Endothelial cell (in vitro differentiated cells): ENCODE results near the gene CCNA2. TPM values are rescaled to one million over a fixed set of nuclear protein-coding genes. Genes with fewer than 3 reads are reported as not detected.
A peak's percentile ranks its signal among the peaks of the same experiment; 100 is the strongest.

Experiments used
- DNase-seq: peaks from one replicate; pipeline ENCODE4 v3.0.0; 2021; ENCODE audit warnings: low spot score
- H3K27ac Mint-ChIP-seq: one replicate; pipeline ENCODE4 v1.8.0; 2021; ENCODE audit warnings: mixed read lengths, inconsistent platforms; ENCODE audit not compliant: unreplicated experiment
- H3K27me3 Mint-ChIP-seq: one replicate; pipeline ENCODE4 v1.8.0; 2021; ENCODE audit warnings: mild to moderate bottlenecking, moderate library complexity, mixed read lengths, inconsistent platforms; ENCODE audit not compliant: unreplicated experiment
- H3K36me3 Mint-ChIP-seq: one replicate; pipeline ENCODE4 v1.8.0; 2021; ENCODE audit warnings: mild to moderate bottlenecking, low read depth, mixed read lengths, inconsistent platforms; ENCODE audit not compliant: unreplicated experiment
- H3K4me1 Mint-ChIP-seq: one replicate; pipeline ENCODE4 v1.8.0; 2021; ENCODE audit warnings: mild to moderate bottlenecking, mixed read lengths, inconsistent platforms; ENCODE audit not compliant: unreplicated experiment
- H3K4me3 Mint-ChIP-seq: one replicate; pipeline ENCODE4 v1.8.0; 2021; ENCODE audit warnings: mild to moderate bottlenecking, mixed read lengths, inconsistent platforms; ENCODE audit not compliant: unreplicated experiment
- H3K9me3 Mint-ChIP-seq: one replicate; pipeline ENCODE4 v1.8.0; 2021; ENCODE audit warnings: mixed read lengths, inconsistent platforms; ENCODE audit not compliant: unreplicated experiment
- long read RNA-seq: library from polyadenylated mRNA; unstranded; transcript quantifications from one replicate; pipeline ENCODE4 v2.0.0, GENCODE V29; 2020; ENCODE audit not compliant: unreplicated experiment
- total RNA-seq: library from RNA; stranded (reverse); fragmentation: NEBNext Ultra II Directional; extraction: Animal tissue kit (Norgen Biotek cat#: 25700); gene quantifications from one replicate; pipeline ENCODE4 v1.2.1, GENCODE V29; 2021; ENCODE audit not compliant: unreplicated experiment
- TF ChIP-seq, protein P1 (sequence below): fragments of 200-600 bp; sonication (generic); IDR thresholded peaks from one replicate; pipeline ENCODE4 v1.5.0; 2021; ENCODE audit warnings: antibody characterized with exemption; ENCODE audit not compliant: unreplicated experiment

CCNA2 gene
- 11.4 TPM for total RNA-seq
- long read RNA-seq, transcript CCNA2-201 (8 exons, 2,797 nt), result major isoform, 7 of 8 reads
- long read RNA-seq, partial matches to known transcripts, result 1 of 8 reads
- long read RNA-seq, other reads (novel, unspliced or antisense), result 0 of 8 reads

DNA sequence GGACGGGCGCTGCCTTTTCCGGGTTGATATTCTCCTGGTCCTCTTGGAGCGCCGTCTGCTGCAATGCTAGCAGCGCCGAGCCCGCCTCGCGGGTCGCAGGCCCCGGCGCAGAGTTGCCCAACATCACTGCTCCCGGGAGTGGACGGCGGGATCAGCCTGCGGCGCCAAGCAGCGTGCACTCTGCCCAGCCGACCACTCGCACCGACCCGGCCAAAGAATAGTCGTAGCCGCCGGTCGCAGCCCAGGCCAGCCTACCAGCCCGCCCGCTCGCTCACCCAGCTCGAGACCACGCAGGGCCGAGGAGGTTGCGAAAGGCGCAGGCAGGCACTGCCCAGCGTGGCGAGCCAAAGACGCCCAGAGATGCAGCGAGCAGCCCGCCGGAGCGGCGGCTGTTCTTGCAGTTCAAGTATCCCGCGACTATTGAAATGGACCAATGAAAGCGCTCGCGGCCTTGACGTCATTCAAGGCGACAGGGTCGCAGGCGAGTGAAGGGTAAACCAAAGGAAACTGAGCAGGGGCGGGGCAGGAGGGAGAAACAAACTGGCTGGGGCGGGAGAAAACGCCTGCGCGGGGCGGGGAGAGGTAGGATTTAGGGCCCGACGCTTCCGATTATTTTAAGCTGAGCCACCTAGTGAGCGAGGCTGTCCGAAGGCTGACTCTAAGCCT is at the start of gene CCNA2:
TSS of gene CCNA2 (minus strand) at position 379 of the 666 bp plus-strand sequence. CDS start at position 124, 255 bp downstream.
- H3K4me3 Mint-ChIP-seq, result peak within 1 kb of the TSS; percentile 99
- H3K9me3 Mint-ChIP-seq, result no peaks in the 10 kb centered on the region
- TF ChIP-seq, protein P1, sequence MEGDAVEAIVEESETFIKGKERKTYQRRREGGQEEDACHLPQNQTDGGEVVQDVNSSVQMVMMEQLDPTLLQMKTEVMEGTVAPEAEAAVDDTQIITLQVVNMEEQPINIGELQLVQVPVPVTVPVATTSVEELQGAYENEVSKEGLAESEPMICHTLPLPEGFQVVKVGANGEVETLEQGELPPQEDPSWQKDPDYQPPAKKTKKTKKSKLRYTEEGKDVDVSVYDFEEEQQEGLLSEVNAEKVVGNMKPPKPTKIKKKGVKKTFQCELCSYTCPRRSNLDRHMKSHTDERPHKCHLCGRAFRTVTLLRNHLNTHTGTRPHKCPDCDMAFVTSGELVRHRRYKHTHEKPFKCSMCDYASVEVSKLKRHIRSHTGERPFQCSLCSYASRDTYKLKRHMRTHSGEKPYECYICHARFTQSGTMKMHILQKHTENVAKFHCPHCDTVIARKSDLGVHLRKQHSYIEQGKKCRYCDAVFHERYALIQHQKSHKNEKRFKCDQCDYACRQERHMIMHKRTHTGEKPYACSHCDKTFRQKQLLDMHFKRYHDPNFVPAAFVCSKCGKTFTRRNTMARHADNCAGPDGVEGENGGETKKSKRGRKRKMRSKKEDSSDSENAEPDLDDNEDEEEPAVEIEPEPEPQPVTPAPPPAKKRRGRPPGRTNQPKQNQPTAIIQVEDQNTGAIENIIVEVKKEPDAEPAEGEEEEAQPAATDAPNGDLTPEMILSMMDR, result no peak
- peak within 1 kb of the TSS; percentile 92 for H3K27ac Mint-ChIP-seq
- peaks cover 5% of the 10 kb centered on the region for H3K4me1 Mint-ChIP-seq
- peaks cover 10% of the 10 kb centered on the region for H3K27me3 Mint-ChIP-seq
- peak; percentile 92 for DNase-seq
- peaks cover 5% of the 10 kb centered on the region for H3K36me3 Mint-ChIP-seq

DNA sequence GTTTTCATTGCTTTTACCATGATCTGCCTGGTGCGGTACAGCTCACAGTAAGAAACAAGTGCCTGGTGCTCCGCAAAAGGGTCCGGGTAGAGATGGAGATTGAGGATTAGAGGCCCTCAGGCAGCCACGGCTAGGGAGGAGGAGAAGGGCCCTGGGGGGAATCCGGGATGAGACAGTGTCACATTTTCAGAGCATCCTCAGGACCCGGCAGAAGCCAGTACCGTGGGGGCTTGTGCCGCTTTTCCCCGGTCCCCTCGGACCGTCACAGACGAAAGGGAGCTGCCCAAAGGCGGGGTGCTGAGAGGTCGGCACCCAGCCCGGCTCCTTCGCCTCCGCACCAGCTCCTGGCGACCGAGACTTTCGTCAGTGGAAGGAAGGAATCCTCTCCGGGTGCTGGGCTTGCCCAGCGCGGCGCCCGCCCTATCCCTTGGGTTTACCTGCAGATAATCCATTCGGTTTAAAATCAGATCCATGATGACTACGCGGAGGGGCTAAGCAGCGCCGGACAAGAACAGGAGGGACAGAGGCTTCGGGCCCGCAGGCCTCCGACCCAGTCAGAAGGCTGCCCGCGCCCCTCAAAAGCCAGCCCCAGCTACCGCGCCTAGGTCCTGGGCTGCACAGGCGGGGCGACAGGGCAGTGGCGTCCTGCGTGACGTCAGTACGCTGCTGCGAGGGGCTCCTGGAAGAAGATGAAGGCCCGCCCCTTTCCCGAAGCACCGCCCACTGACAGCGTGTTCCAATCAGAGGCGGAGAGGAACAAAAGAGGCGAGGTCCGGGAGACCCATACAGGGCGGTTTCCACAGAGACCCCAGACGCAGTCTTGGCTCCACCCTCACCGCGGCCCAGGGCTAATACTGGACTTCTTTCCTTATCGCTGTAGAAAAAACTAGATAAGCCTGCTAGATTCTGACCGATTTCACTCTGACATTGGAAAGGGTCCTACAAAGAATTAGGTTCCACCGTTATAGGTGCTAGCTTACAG is 46.4 kb upstream of the CCNA2 start, which contains the start of gene BBS7:
TSS of gene BBS7 (minus strand) at position 634 of the 982 bp plus-strand sequence. CDS start at position 473, 161 bp downstream.
- H3K27ac Mint-ChIP-seq, result peak within 1 kb of the TSS; percentile 52
- peak; percentile 97 for DNase-seq
- peak within 1 kb of the TSS; percentile 93 for H3K4me3 Mint-ChIP-seq
- no peaks in the 10 kb centered on the region for H3K9me3 Mint-ChIP-seq
- peaks cover 13% of the 10 kb centered on the region for H3K36me3 Mint-ChIP-seq
- TF ChIP-seq, protein P1, result no peak
- H3K27me3 Mint-ChIP-seq, result peaks cover 3% of the 10 kb centered on the region
- peaks cover 4% of the 10 kb centered on the region for H3K4me1 Mint-ChIP-seq

DNA sequence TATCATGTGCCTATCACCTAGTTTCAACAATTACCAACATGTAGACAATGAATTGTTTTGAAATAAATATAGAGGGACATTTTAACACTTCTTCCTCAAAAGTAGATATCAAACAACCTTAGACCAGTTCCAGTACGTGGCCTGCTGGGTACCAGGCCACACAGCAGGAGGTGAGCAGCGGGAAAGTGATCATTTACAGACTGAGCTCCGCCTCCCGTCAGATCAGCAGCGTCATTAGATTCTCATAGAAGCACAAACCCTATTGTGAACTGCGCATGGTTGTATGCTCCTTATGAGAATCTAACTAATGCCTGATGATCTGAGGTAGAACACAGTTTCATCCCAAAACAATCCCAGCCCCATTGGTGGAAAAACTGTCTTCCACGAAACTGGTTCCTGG is 40.1 kb upstream of the CCNA2 start:
- H3K4me1 Mint-ChIP-seq, result peaks cover 3% of the 10 kb centered on the region
- TF ChIP-seq, protein P1, result no peak
- DNase-seq, result no peak
- H3K9me3 Mint-ChIP-seq, result no peaks in the 10 kb centered on the region
- H3K4me3 Mint-ChIP-seq, result no peak overlapping the region
- H3K27ac Mint-ChIP-seq, result no peak overlapping the region
- H3K27me3 Mint-ChIP-seq, result peaks cover 3% of the 10 kb centered on the region
- H3K36me3 Mint-ChIP-seq, result peaks cover 13% of the 10 kb centered on the region

DNA sequence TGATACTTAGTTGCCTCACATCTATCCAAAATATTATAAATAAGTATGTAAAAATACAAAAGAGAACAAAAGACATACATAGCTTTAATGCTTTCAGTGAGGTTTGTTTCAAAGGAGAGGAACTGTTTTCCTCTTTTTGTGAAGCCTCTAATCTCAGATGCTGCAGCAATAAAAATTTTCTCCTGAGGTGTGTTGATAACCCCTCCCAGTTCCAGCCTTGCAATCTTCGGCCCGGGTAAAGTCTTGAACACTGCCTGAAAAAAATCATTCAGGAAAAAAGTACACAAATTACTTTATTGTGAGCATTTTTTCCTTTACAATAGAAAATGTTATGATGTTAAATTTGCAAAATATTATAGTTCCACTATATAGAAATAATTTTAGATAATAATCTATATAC is 37.7 kb upstream of the CCNA2 start:
- Mint-ChIP-seq H3K36me3 (peaks cover 9% of the 10 kb centered on the region), H3K4me3 (no peak overlapping the region), H3K9me3 (no peaks in the 10 kb centered on the region), H3K27ac (no peak overlapping the region), H3K27me3 (peaks cover under 1% of the 10 kb centered on the region), H3K4me1 (no peaks in the 10 kb centered on the region)
- no peak for DNase-seq
- TF ChIP-seq, protein P1, result no peak
